Panc1 (cell line): Measurements from ENCODE around the gene NCAPG. TPM values are rescaled to one million over a fixed set of nuclear protein-coding genes. Genes with fewer than 3 reads are reported as not detected.

ENCODE experiments used
- ATAC-seq: fragments of 200-7000 bp; cut with Tn5 transposase; 2 replicates; pipeline ENCODE4 v1.9.1; 2020; ENCODE audit warnings: mild to moderate bottlenecking, moderate library complexity
- BruUV-seq: library from RNA; stranded (reverse); fragments of 400-500 nt; replicated peaks from 2 replicates; lab custom pipeline; 2021; lab: Mats Ljungman, UMichigan
- CTCF ChIA-PET: fragments of 300-600 bp; sonication (Branson Sonifier 250); formaldehyde crosslinking; loops from one replicate; lab custom pipeline; 2022; ENCODE audit warnings: antibody characterized with exemption; lab: Charles Lee
- POLR2A ChIA-PET: fragments of 300-600 bp; sonication (Branson Sonifier 250); formaldehyde crosslinking; loops from one replicate; lab custom pipeline; 2022; ENCODE audit warnings: antibody characterized with exemption; lab: Charles Lee
- DNase-seq: peaks from one replicate; pipeline ENCODE4 v3.0.0-alpha.2; 2010; ENCODE audit warnings: low read depth, low spot score
- H3K27ac ChIP-seq: 2 replicates; pipeline ENCODE4 v1.5.1; 2011; ENCODE audit warnings: mild to moderate bottlenecking, low read length, inconsistent platforms
- H3K27me3 ChIP-seq: fragments of 200-500 bp; sonication (Bioruptor generic); 2 replicates; pipeline ENCODE4 v1.6.0; 2014; ENCODE audit warnings: low read length, inconsistent platforms; ENCODE audit not compliant: control insufficient read depth, insufficient read depth
- H3K36me3 ChIP-seq: fragments of 200-500 bp; sonication (Bioruptor generic); 2 replicates; pipeline ENCODE4 v1.5.1; 2014; ENCODE audit warnings: inconsistent platforms, mild to moderate bottlenecking, low read length, moderate library complexity; ENCODE audit not compliant: control insufficient read depth, insufficient read depth
- H3K4me1 ChIP-seq: 2 replicates; pipeline ENCODE4 v1.5.1; 2011; ENCODE audit warnings: inconsistent platforms, mild to moderate bottlenecking, low read length, moderate library complexity; ENCODE audit not compliant: control insufficient read depth, insufficient read depth
- H3K4me3 ChIP-seq, 2 experiments: 2 replicates each; pipeline ENCODE4 v1.5.1; 2011 to 2012; ENCODE audit warnings: low read depth in 2 of 2, low read length in 2 of 2, mild to moderate bottlenecking in 2 of 2, inconsistent platforms in 1 of 2, moderate library complexity in 1 of 2
- H3K9me3 ChIP-seq: fragments of 200-500 bp; sonication (Bioruptor generic); 2 replicates; pipeline ENCODE4 v1.5.1; 2014; ENCODE audit warnings: low read depth, mild to moderate bottlenecking, inconsistent platforms, low read length, moderate library complexity; ENCODE audit not compliant: control insufficient read depth, insufficient read depth
- CTCF ChIP-seq: fragments of 450-650 bp; IDR thresholded peaks from 2 replicates; pipeline ENCODE4 v1.5.1; 2017; ENCODE audit warnings: mild to moderate bottlenecking
- POLR2AphosphoS5 ChIP-seq: IDR thresholded peaks from 2 replicates; pipeline ENCODE4 v1.6.1; 2012; ENCODE audit warnings: mild to moderate bottlenecking, low read depth, low read length, moderate library complexity
- SIN3A ChIP-seq: IDR thresholded peaks from 2 replicates; pipeline ENCODE4 v1.6.1; 2012; ENCODE audit warnings: low read depth, mild to moderate bottlenecking, low read length, moderate library complexity, borderline replicate concordance; ENCODE audit not compliant: insufficient read depth
- TCF7L2 ChIP-seq: IDR thresholded peaks from 2 replicates; pipeline ENCODE4 v1.6.1; 2011; ENCODE audit warnings: mild to moderate bottlenecking, low read depth, low read length, inconsistent platforms
- in situ Hi-C: cut with HindIII; loops from 2 replicates; pipeline ENCODE4 v1.10.0; 2016; ENCODE audit warnings: low sequenced_read_pairs, low pct_unique_long_range_greater_than_20kb
- intact Hi-C: fragments of 100-400 bp; cut with micrococcal nuclease; formaldehyde crosslinking; loops from one replicate; pipeline ENCODE4 v1.10.0; 2022; ENCODE audit not compliant: unreplicated experiment
- total RNA-seq: library from RNA; stranded (reverse); gene quantifications from one replicate; pipeline ENCODE4 v1.2.1, GENCODE V29; 2021; ENCODE audit not compliant: unreplicated experiment
- TF ChIP-seq, protein P1 (sequence below), 2 experiments: IDR thresholded peaks; 2 replicates each; pipeline ENCODE4 v1.6.1; 2011 to 2012; ENCODE audit warnings: low read depth in 2 of 2, control low read depth in 1 of 2, low read length in 1 of 2, mild to moderate bottlenecking in 1 of 2, moderate library complexity in 1 of 2; ENCODE audit not compliant: insufficient read depth in 1 of 2

Gene NCAPG
- total RNA-seq, 1 experiment from 2014 or later, result 31.0 TPM

DNA sequence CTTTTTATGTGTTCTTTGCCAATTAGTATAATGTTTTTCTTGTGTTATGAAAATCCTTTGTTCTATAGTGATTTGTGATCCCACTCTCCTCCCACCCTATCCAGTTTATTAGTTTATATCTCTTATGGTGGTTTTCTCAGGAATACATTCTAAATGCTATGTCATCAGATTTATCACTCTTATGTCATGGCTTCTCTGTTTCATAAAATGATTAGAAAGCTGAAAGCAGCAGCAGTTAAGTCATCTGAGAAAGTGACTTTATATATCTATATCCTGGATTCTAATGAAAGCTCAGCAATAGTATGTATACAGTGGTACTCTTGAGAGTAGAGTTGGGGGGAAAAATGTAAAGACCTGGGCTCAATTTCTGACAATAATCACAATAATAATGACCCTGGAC, 41.2 kb downstream of the NCAPG start:
- in situ Hi-C loops, result no loop called here
- ATAC-seq (no peak), DNase-seq (no peak)
- POLR2A ChIA-PET, result no interaction called here
- Histone ChIP-seq H3K36me3 (no peaks in the 10 kb centered on the region), H3K27me3 (no peaks in the 10 kb centered on the region), H3K9me3 (no peaks in the 10 kb centered on the region), H3K27ac (no peak overlapping the region), H3K4me3 (no peak overlapping the region), H3K4me1 (no peaks in the 10 kb centered on the region)
- no TSS peak for BruUV-seq
- CTCF ChIA-PET, result no interaction called here
- TF ChIP-seq SIN3A (no peak), CTCF (no peak), TCF7L2 (no peak), POLR2AphosphoS5 (no peak)
- TF ChIP-seq, protein P1, sequence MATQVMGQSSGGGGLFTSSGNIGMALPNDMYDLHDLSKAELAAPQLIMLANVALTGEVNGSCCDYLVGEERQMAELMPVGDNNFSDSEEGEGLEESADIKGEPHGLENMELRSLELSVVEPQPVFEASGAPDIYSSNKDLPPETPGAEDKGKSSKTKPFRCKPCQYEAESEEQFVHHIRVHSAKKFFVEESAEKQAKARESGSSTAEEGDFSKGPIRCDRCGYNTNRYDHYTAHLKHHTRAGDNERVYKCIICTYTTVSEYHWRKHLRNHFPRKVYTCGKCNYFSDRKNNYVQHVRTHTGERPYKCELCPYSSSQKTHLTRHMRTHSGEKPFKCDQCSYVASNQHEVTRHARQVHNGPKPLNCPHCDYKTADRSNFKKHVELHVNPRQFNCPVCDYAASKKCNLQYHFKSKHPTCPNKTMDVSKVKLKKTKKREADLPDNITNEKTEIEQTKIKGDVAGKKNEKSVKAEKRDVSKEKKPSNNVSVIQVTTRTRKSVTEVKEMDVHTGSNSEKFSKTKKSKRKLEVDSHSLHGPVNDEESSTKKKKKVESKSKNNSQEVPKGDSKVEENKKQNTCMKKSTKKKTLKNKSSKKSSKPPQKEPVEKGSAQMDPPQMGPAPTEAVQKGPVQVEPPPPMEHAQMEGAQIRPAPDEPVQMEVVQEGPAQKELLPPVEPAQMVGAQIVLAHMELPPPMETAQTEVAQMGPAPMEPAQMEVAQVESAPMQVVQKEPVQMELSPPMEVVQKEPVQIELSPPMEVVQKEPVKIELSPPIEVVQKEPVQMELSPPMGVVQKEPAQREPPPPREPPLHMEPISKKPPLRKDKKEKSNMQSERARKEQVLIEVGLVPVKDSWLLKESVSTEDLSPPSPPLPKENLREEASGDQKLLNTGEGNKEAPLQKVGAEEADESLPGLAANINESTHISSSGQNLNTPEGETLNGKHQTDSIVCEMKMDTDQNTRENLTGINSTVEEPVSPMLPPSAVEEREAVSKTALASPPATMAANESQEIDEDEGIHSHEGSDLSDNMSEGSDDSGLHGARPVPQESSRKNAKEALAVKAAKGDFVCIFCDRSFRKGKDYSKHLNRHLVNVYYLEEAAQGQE (IDR thresholded peaks at IDR 0.05; ENCODE audit: insufficient read depth in 1 of 2, low read depth in 2 of 2, low read length in 1 of 2), result no peak
- intact Hi-C loops, result no loop called here

DNA sequence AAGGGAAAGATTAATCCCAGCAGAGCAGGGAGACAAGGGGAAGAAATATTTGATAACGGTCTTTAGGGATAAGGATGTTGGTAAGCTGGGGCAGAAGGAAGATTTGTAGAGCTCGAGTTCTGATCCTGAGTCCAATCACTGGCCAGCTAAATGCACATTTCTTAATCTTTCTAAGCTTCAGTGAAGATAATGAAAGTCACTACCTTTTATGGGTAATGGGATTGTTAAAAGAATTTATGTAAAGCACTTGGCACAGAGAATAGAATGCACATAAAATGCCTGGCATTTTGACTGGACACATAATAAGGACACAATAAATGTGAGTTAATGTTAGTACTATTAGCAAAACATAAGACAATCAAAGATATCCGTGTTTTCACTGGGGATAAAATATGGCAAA, 43.3 kb downstream of the NCAPG start:
- no TSS peak for BruUV-seq
- ChIA-PET CTCF (no interaction called here), POLR2A (no interaction called here)

More for the DNA sequence above, 43.3 kb downstream of the NCAPG start:
- H3K9me3 ChIP-seq, result no peaks in the 10 kb centered on the region
- in situ Hi-C loops (no loop called here), intact Hi-C loops (no loop called here)
- ATAC-seq (no peak), DNase-seq (no peak)
- TF ChIP-seq TCF7L2 (no peak), POLR2AphosphoS5 (no peak), SIN3A (no peak), CTCF (no peak)
- TF ChIP-seq, protein P1 (IDR thresholded peaks at IDR 0.05; ENCODE audit: insufficient read depth in 1 of 2, low read depth in 2 of 2, low read length in 1 of 2), result no peak
- no peak overlapping the region for H3K4me3 ChIP-seq
- H3K4me1 ChIP-seq, result no peaks in the 10 kb centered on the region
- H3K36me3 ChIP-seq, result no peaks in the 10 kb centered on the region
- H3K27me3 ChIP-seq, result no peaks in the 10 kb centered on the region
- H3K27ac ChIP-seq, result no peak overlapping the region
